ENCODE measurements around the gene THOC6.

DNA sequence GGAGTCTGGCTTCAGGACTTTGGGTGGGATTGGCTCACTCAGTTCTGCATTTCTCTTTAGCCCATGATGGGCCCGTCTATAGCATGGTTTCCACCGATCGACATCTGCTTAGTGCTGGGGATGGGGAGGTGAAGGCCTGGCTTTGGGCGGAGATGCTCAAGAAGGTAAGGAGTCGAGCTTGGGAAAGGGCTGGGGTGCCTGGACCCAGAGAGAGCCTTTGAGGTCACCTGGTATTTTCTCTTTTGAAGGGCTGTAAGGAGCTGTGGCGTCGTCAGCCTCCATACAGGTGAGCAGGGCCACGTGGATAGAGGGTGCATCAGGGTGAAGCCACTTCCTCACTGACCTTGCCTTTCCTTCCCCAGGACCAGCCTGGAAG is 2.2 kb downstream of the THOC6 start:
- TF ChIP-seq POLR2A (IDR thresholded peaks at IDR 0.05; ENCODE audit: low read depth, low read length) (no peak), TAF1 (IDR thresholded peaks at IDR 0.05; ENCODE audit: low read depth, low read length) (no peak), POLR2AphosphoS5 (IDR thresholded peaks at IDR 0.05; ENCODE audit: low read depth, low read length) (no peak), POU2F2 (IDR thresholded peaks at IDR 0.05; ENCODE audit: low read depth, low read length) (no peak), SPI1 (IDR thresholded peaks at IDR 0.05; ENCODE audit: low read depth, low read length) (no peak)

Measured in GM12891 (cell line).